Measurements from ENCODE around the gene SGSH. TPM values are rescaled to one million over a fixed set of nuclear protein-coding genes. Genes with fewer than 3 reads are reported as not detected.

Gene SGSH
- total RNA-seq, 1 experiment from 2014 or later: 19.8 TPM

- no peak overlapping the region for H4K91ac ChIP-seq (ENCODE audit: insufficient read length, low read depth, low read length)
- no peak overlapping the region for H4K8ac ChIP-seq (replicated peaks; ENCODE audit: insufficient read length, low read depth, low read length)
- Mint-ChIP-seq H3K9me3 (no peaks in the 10 kb centered on the region), H3K27ac (no peak overlapping the region), H3K4me1 (peaks cover 0 to 7% of the 10 kb centered on the region in 2 experiments; a peak in 2 of 4 replicates), H3K4me3 (no peak overlapping the region), H3K27me3 (ENCODE audit: low read depth) (peaks cover 8% of the 10 kb centered on the region), H3K36me3 (ENCODE audit: insufficient read depth in 1 of 3, low read depth in 3 of 3) (no peaks in the 10 kb centered on the region)
- no peak overlapping the region for H4K5ac ChIP-seq (ENCODE audit: insufficient read length, low read depth, low read length)
- H3K4ac ChIP-seq (ENCODE audit: low read depth, low read length): no peak overlapping the region
- peak; percentile 27 for DNase-seq
- no CpG with 5 or more reads among the region's 10 CpGs for WGBS (ENCODE audit: extremely low coverage, insufficient read length, low lambda C conversion rate)
- no peaks in the 10 kb centered on the region for H3K4me1 ChIP-seq (ENCODE audit: insufficient read depth, low read length)
- no peak overlapping the region for H3K56ac ChIP-seq (ENCODE audit: insufficient read length, low read depth, low read length)
- no peak overlapping the region for H3K4me2 ChIP-seq (ENCODE audit: insufficient read depth, insufficient read length, low read length)
- TF ChIP-seq CTCF (conservative IDR thresholded peaks at IDR 0.05): no peak
- no peaks in the 10 kb centered on the region for H3K23me2 ChIP-seq (ENCODE audit: insufficient read length, low read depth, low read length, poor library complexity, severe bottlenecking)
- no peaks in the 10 kb centered on the region for H3K79me2 ChIP-seq (ENCODE audit: insufficient read depth, low read length)
- H2AK5ac ChIP-seq (ENCODE audit: insufficient read length, low read length): no peak overlapping the region
- H2AFZ ChIP-seq (ENCODE audit: low read length): no peak overlapping the region
- H3K18ac ChIP-seq (ENCODE audit: insufficient read length, low read depth, low read length): no peak overlapping the region
- no peaks in the 10 kb centered on the region for H3K79me1 ChIP-seq (ENCODE audit: insufficient read depth, low read depth, low read length, poor library complexity, severe bottlenecking)
- no peak overlapping the region for H2BK20ac ChIP-seq (ENCODE audit: low read depth, low read length, poor library complexity, severe bottlenecking)
- no peak overlapping the region for H3K14ac ChIP-seq (ENCODE audit: insufficient read depth, low read length)
- H2BK12ac ChIP-seq (ENCODE audit: insufficient read length, low read depth, low read length): no peak overlapping the region
- no peaks in the 10 kb centered on the region for H4K20me1 ChIP-seq (ENCODE audit: control insufficient read depth, insufficient read depth, insufficient read length)
- no peak overlapping the region for H2BK5ac ChIP-seq (ENCODE audit: insufficient read length, low read length)
- H3K9me3 ChIP-seq (ENCODE audit: control insufficient read depth, low read depth, low read length): no peaks in the 10 kb centered on the region
- no peak overlapping the region for H3K27ac ChIP-seq (ENCODE audit: insufficient read length, low read depth, low read length)
- H3K9ac ChIP-seq (ENCODE audit: extremely low read depth, insufficient read length, low read length): no peak overlapping the region
- H3K23ac ChIP-seq (ENCODE audit: insufficient read length, low read depth, low read length): no peak overlapping the region
- no peaks in the 10 kb centered on the region for H3K27me3 ChIP-seq (ENCODE audit: insufficient read depth, low read length)
- no peak overlapping the region for H2BK15ac ChIP-seq (ENCODE audit: low read depth, low read length)
- H2BK120ac ChIP-seq (ENCODE audit: low read depth, low read length, poor library complexity, severe bottlenecking): no peak overlapping the region
- no peak overlapping the region for H3T11ph ChIP-seq (ENCODE audit: low read length)
Measured at GRCh38 chr17:80190716-80191115, 29.4 kb downstream of the SGSH start.
